A549 (cell line): ENCODE data around the gene DNM3. TPM values are rescaled to one million over a fixed set of nuclear protein-coding genes. Genes with fewer than 3 reads are reported as not detected.

ENCODE experiments used
- ATAC-seq, 2 experiments: fragments of 200-7000 bp in 1 of 2; fragments of >200 bp in 1 of 2; cut with Nextera tagmentation in 1 of 2; cut with Tn5 transposase in 1 of 2; 3 replicates each; pipeline versions ENCODE4 v1.8.0 to v1.9.1; 2018 to 2020; ENCODE audit warnings: mild to moderate bottlenecking in 1 of 2, moderate library complexity in 1 of 2
- CTCF ChIA-PET: fragments of 300-600 bp; sonication (Branson Sonifier 250); formaldehyde crosslinking; extraction: SDS; loops from one replicate; lab custom pipeline; 2021; ENCODE audit warnings: antibody characterized with exemption, inconsistent platforms; lab: Yijun Ruan, JAX
- POLR2A ChIA-PET: fragments of 350-600 bp; formaldehyde crosslinking; extraction: SDS; loops from one replicate; lab custom pipeline; 2021; ENCODE audit warnings: antibody characterized with exemption, inconsistent platforms; lab: Yijun Ruan, JAX
- DNase-seq, 2 experiments: peaks; one replicate each; pipeline versions ENCODE4 v3.0.0 to v3.0.0-alpha.2; 2011 to 2016; ENCODE audit warnings: low read depth in 1 of 2, low spot score in 1 of 2
- FAIRE-seq: peaks from 2 replicates; lab custom pipeline; 2011; peaks lifted over from hg19 to GRCh38; lab: Jason Lieb, UNC
- H3K27ac ChIP-seq, 2 experiments: fragments of >200 bp; sonication (Bioruptor Twin); formaldehyde crosslinking; 3 replicates each; pipeline ENCODE4 v1.5.1; 2016 to 2017
- H3K4me1 ChIP-seq: fragments of >200 bp; sonication (Bioruptor Twin); formaldehyde crosslinking; 3 replicates; pipeline ENCODE4 v1.6.1; 2016
- H3K4me2 ChIP-seq: fragments of >200 bp; sonication (Bioruptor Twin); formaldehyde crosslinking; 3 replicates; pipeline ENCODE4 v1.6.1; 2016
- H3K4me3 ChIP-seq: fragments of >200 bp; sonication (Bioruptor Twin); formaldehyde crosslinking; 3 replicates; pipeline ENCODE4 v1.5.1; 2016
- H3K9me3 ChIP-seq: fragments of >200 bp; sonication (Bioruptor Twin); formaldehyde crosslinking; 3 replicates; pipeline ENCODE4 v1.6.1; 2016
- BCL3 ChIP-seq: fragments of >200 bp; sonication (Bioruptor Twin); formaldehyde crosslinking; IDR thresholded peaks from 3 replicates; pipeline ENCODE4 v1.6.1; 2016
- CBX2 ChIP-seq: fragments of 200-600 bp; sonication (generic); IDR thresholded peaks from 2 replicates; pipeline ENCODE4 v1.6.1; 2016; ENCODE audit warnings: low read depth, mild to moderate bottlenecking, borderline replicate concordance
- CEBPB ChIP-seq, 2 experiments: fragments of >200 bp in 1 of 2; sonication (Bioruptor Twin) in 1 of 2; formaldehyde crosslinking in 1 of 2; IDR thresholded peaks; 2 replicates each; pipeline ENCODE4 v1.6.1; 2012 to 2016
- CHD2 ChIP-seq: fragments of 150-350 bp; IDR thresholded peaks from 2 replicates; pipeline ENCODE4 v1.6.1; 2014; ENCODE audit warnings: low read length; ENCODE audit not compliant: partially characterized antibody
- CTCF ChIP-seq: fragments of >200 bp; sonication (Bioruptor Twin); formaldehyde crosslinking; IDR thresholded peaks from 3 replicates; pipeline ENCODE4 v1.5.1; 2016
- FOSB ChIP-seq: fragments of 250-450 bp; sonication (Bioruptor Pico); IDR thresholded peaks from 2 replicates; pipeline ENCODE4 v1.5.0; 2020; ENCODE audit warnings: mild to moderate bottlenecking, moderate library complexity
- FOXS1 ChIP-seq: fragments of 250-450 bp; sonication (Bioruptor Pico); IDR thresholded peaks from 2 replicates; pipeline ENCODE4 v1.5.0; 2020; ENCODE audit warnings: mild to moderate bottlenecking, moderate library complexity
- HEYL ChIP-seq: fragments of 250-450 bp; sonication (Bioruptor Pico); IDR thresholded peaks from 2 replicates; pipeline ENCODE4 v1.8.0; 2021; ENCODE audit warnings: mild to moderate bottlenecking, moderate library complexity
- HOXA7 ChIP-seq: fragments of 250-450 bp; sonication (Bioruptor Pico); IDR thresholded peaks from 2 replicates; pipeline ENCODE4 v1.5.0; 2020; ENCODE audit warnings: mild to moderate bottlenecking, moderate library complexity
- JUNB ChIP-seq: fragments of >200 bp; sonication (Bioruptor Twin); formaldehyde crosslinking; IDR thresholded peaks from 2 replicates; pipeline ENCODE4 v1.6.1; 2016
- KDM1A ChIP-seq: fragments of 200-600 bp; sonication (generic); IDR thresholded peaks from 2 replicates; pipeline ENCODE4 v1.6.1; 2016; ENCODE audit warnings: low read depth, mild to moderate bottlenecking
- KDM5A ChIP-seq: fragments of 200-600 bp; sonication (generic); IDR thresholded peaks from 2 replicates; pipeline ENCODE4 v1.6.1; 2016; ENCODE audit warnings: antibody characterized with exemption, mild to moderate bottlenecking
- NFE2L2 ChIP-seq: fragments of 150-350 bp; conservative IDR thresholded peaks from 2 replicates; pipeline ENCODE4 v1.6.1; 2014; ENCODE audit warnings: low read length
- NR3C1 ChIP-seq: fragments of >200 bp; sonication (Bioruptor Twin); formaldehyde crosslinking; IDR thresholded peaks from 3 replicates; pipeline ENCODE4 v1.6.1; 2017
- PHF8 ChIP-seq: fragments of 200-600 bp; sonication (generic); IDR thresholded peaks from 2 replicates; pipeline ENCODE4 v1.6.1; 2016; ENCODE audit warnings: low read depth, mild to moderate bottlenecking, antibody characterized with exemption, moderate library complexity, borderline replicate concordance
- RAD21 ChIP-seq, 2 experiments: fragments of >200 bp in 1 of 2; sonication (Bioruptor Twin) in 1 of 2; formaldehyde crosslinking in 1 of 2; IDR thresholded peaks in 1 of 2; conservative IDR thresholded peaks in 1 of 2; 2 replicates in 1 of 2; 3 replicates in 1 of 2; pipeline ENCODE4 v1.6.1; 2012 to 2018; ENCODE audit warnings: inconsistent platforms in 1 of 2
- REST ChIP-seq: fragments of 200-600 bp; sonication (generic); IDR thresholded peaks from 2 replicates; pipeline ENCODE4 v1.6.1; 2016; ENCODE audit warnings: antibody characterized with exemption, mild to moderate bottlenecking, moderate library complexity
- RFX5 ChIP-seq: fragments of 450-650 bp; IDR thresholded peaks from 2 replicates; pipeline ENCODE4 v1.7.1; 2014; ENCODE audit warnings: antibody characterized with exemption, mild to moderate bottlenecking, moderate library complexity
- RNF2 ChIP-seq: fragments of 200-600 bp; sonication (generic); IDR thresholded peaks from 2 replicates; pipeline ENCODE4 v1.6.1; 2016; ENCODE audit warnings: low read depth, mild to moderate bottlenecking, antibody characterized with exemption, moderate library complexity, borderline replicate concordance
- SREBF2 ChIP-seq: fragments of 450-650 bp; IDR thresholded peaks from 2 replicates; pipeline ENCODE4 v1.6.1; 2014; ENCODE audit warnings: mild to moderate bottlenecking, moderate library complexity
- USF2 ChIP-seq: fragments of 450-650 bp; IDR thresholded peaks from 2 replicates; pipeline ENCODE4 v1.6.1; 2014; ENCODE audit warnings: antibody characterized with exemption
- ZFP36 ChIP-seq: fragments of 450-650 bp; IDR thresholded peaks from 2 replicates; pipeline ENCODE4 v1.6.1; 2014; ENCODE audit warnings: borderline replicate concordance; ENCODE audit not compliant: partially characterized antibody
- WGBS: methylation state at CpG from one replicate; pipeline ENCODE4 v1.1.6; 2017; ENCODE audit errors: missing lambda C conversion rate; 5-methylcytosine and 5-hydroxymethylcytosine counted together
- polyA plus RNA-seq, 4 experiments: library from polyadenylated mRNA; depleted of rRNA in 3 of 4; stranded (reverse); fragments of >200 nt; fragmentation: RNase III in 1 of 4; extraction: RNeasy Plus Mini Kit Qiagen cat#74134 plus additional on column Dnase treatment in 1 of 4; gene quantifications; 2 replicates in 3 of 4; 3 replicates in 1 of 4; pipeline ENCODE4 v1.2.3, GENCODE V29; 2011 to 2017

The DNM3 gene
- polyA plus RNA-seq, 2 of the 4 experiments (the other 2 are of a cell fraction) = 0.57 to 1.5 TPM

GRCh38 chr1:172119184-172119583 lies 277.9 kb downstream of the DNM3 start:
- FAIRE-seq (no peak), DNase-seq (no peak), ATAC-seq (no peak)
- no peak overlapping the region for H3K4me2 ChIP-seq
- no peak overlapping the region for H3K27ac ChIP-seq
- H3K9me3 ChIP-seq = no peaks in the 10 kb centered on the region
- TF ChIP-seq CHD2 (no peak), REST (no peak), RNF2 (no peak), NFE2L2 (no peak), KDM5A (no peak), RFX5 (no peak), HOXA7 (no peak), PHF8 (no peak), NR3C1 (no peak), FOSB (no peak), ZFP36 (no peak), FOXS1 (CRISPR knock-in tag) (no peak), BCL3 (no peak), SREBF2 (no peak), CEBPB (IDR thresholded peaks at IDR 0.05) (no peak), KDM1A (no peak), USF2 (no peak), HEYL (CRISPR knock-in tag) (no peak), JUNB (no peak), RAD21 (conservative IDR thresholded peaks at IDR 0.05 in 1 of 2, IDR thresholded peaks at IDR 0.05 in 1 of 2) (no peak)
- no peak overlapping the region for H3K4me3 ChIP-seq
- CTCF ChIA-PET = interaction anchor here (1.2 kb wide), 1 partner anchor 14 kb away, joined by 3 read pairs; no protein-coding TSS in a partner anchor
- 92% methylated on average over 10 of the region's 10 CpGs for WGBS
- no peaks in the 10 kb centered on the region for H3K4me1 ChIP-seq
- POLR2A ChIA-PET = no interaction called here

GRCh38 chr1:172120381-172120780 lies 279.1 kb downstream of the DNM3 start:
- POLR2A ChIA-PET = no interaction called here
- Histone ChIP-seq H3K4me1 (no peaks in the 10 kb centered on the region), H3K4me3 (no peak overlapping the region), H3K4me2 (no peak overlapping the region), H3K9me3 (no peaks in the 10 kb centered on the region), H3K27ac (no peak overlapping the region)
- DNase-seq (no peak), ATAC-seq (no peak), FAIRE-seq (no peak)
- WGBS = 68% methylated on average over 2 of the region's 2 CpGs
- no peak for TF ChIP-seq USF2
- no peak for TF ChIP-seq HOXA7
- TF ChIP-seq CTCF = no peak
- TF ChIP-seq CBX2 = no peak
- TF ChIP-seq PHF8 = no peak
- CTCF ChIA-PET = interaction anchor here (1.0 to 1.2 kb wide), 2 partner anchors 30 to 279 kb away, joined by 3 to 4 read pairs; no protein-coding TSS in a partner anchor
